Measurements from ENCODE around the gene TMEM39B. TPM values are rescaled to one million over a fixed set of nuclear protein-coding genes. Genes with fewer than 3 reads are reported as not detected.
"Not testable (repeated sequence)": the region's sequence is repeated elsewhere in the genome, so short reads cannot be mapped to it uniquely, and the experiment has no call there.

Gene TMEM39B
- total RNA-seq, 4 donors from 2014 or later, result 1.7 to 5.4 (median 2.9) TPM

- Histone ChIP-seq H3K27me3 (no peaks in the 10 kb centered on the region), H3K27ac (no peak overlapping the region), H3K9me3 (no peaks in the 10 kb centered on the region), H3K4me1 (peaks cover 8 to 84% (median 21%) of the 10 kb centered on the region in 3 donors), H3K4me3 (no peak overlapping the region), H3K36me3 (no peaks in the 10 kb centered on the region)
- no peak for ATAC-seq
- TF ChIP-seq POLR2AphosphoS5 (IDR thresholded peaks at IDR 0.05) (no peak), CTCF (IDR thresholded peaks at IDR 0.05) (no peak), EP300 (IDR thresholded peaks at IDR 0.05) (no peak), POLR2A (IDR thresholded peaks at IDR 0.05) (no peak)
- WGBS, 2 donors (ENCODE audit: low coverage in 1 of 2), result 22 to 54% methylated on average over 1 to 2 of the region's 2 CpGs
These were observed 41.7 kb downstream of the TMEM39B start for GRCh38 chr1:32114420-32114819.

GRCh38 chr1:32115496-32115895 lies 42.8 kb downstream of the TMEM39B start:
- Histone ChIP-seq H3K27ac (peak overlapping the region in 2 of 4 donors; percentile 1 to 50), H3K4me1 (peaks cover 2 to 83% (median 17%) of the 10 kb centered on the region in 3 donors)
- no peak for ATAC-seq

GRCh38 chr1:32116531-32116930 lies 43.8 kb downstream of the TMEM39B start:
- TF ChIP-seq POLR2AphosphoS5 (IDR thresholded peaks at IDR 0.05) (no peak), CTCF (IDR thresholded peaks at IDR 0.05) (no peak), POLR2A (IDR thresholded peaks at IDR 0.05) (no peak), EP300 (IDR thresholded peaks at IDR 0.05) (no peak)
- Histone ChIP-seq H3K4me1 (peaks cover 0 to 83% (median 10%) of the 10 kb centered on the region in 3 donors), H3K27ac (peak overlapping the region in 3 of 4 donors; percentile 49 to 57 (median 50))

More at GRCh38 chr1:32115496-32115895, 42.8 kb downstream of the TMEM39B start:
- 81 to 100% methylated on average over 1 to 5 of the region's 5 CpGs for WGBS, 2 donors (ENCODE audit: low coverage in 1 of 2)
- no peaks in the 10 kb centered on the region for H3K36me3 ChIP-seq
- TF ChIP-seq POLR2A (IDR thresholded peaks at IDR 0.05) (no peak), EP300 (IDR thresholded peaks at IDR 0.05) (no peak), POLR2AphosphoS5 (IDR thresholded peaks at IDR 0.05) (no peak), CTCF (IDR thresholded peaks at IDR 0.05) (no peak)
- no peaks in the 10 kb centered on the region for H3K27me3 ChIP-seq
- H3K4me3 ChIP-seq, result no peak overlapping the region
- no peaks in the 10 kb centered on the region for H3K9me3 ChIP-seq

GRCh38 chr1:32122151-32122550 lies 49.4 kb downstream of the TMEM39B start:
- no peaks in the 10 kb centered on the region for H3K36me3 ChIP-seq
- no peaks in the 10 kb centered on the region for H3K27me3 ChIP-seq
- no peak for ATAC-seq
- WGBS, 2 donors (ENCODE audit: low coverage in 1 of 2), result 27 to 40% methylated on average over 2 of the region's 5 CpGs
- no peak overlapping the region for H3K4me3 ChIP-seq
- H3K9me3 ChIP-seq, result no peaks in the 10 kb centered on the region
- TF ChIP-seq POLR2AphosphoS5 (IDR thresholded peaks at IDR 0.05) (no peak), CTCF (IDR thresholded peaks at IDR 0.05) (no peak), EP300 (IDR thresholded peaks at IDR 0.05) (no peak), POLR2A (IDR thresholded peaks at IDR 0.05) (no peak)
- peaks cover 0 to 66% (median 6%) of the 10 kb centered on the region in 3 donors for H3K4me1 ChIP-seq
- H3K27ac ChIP-seq, result no peak overlapping the region

More at GRCh38 chr1:32116531-32116930, 43.8 kb downstream of the TMEM39B start:
- Histone ChIP-seq H3K9me3 (no peaks in the 10 kb centered on the region), H3K36me3 (no peaks in the 10 kb centered on the region), H3K4me3 (no peak overlapping the region), H3K27me3 (no peaks in the 10 kb centered on the region)
- no peak for ATAC-seq
- 91 to 97% methylated on average over 4 of the region's 4 CpGs for WGBS, 2 donors (ENCODE audit: low coverage in 1 of 2)

- not testable (repeated sequence) for H3K4me3 ChIP-seq, H3K9me3 ChIP-seq, H3K27ac ChIP-seq, ATAC-seq, H3K36me3 ChIP-seq, H3K27me3 ChIP-seq
- WGBS, 2 donors (ENCODE audit: low coverage in 1 of 2), result no CpG with 5 or more reads among the region's 2 CpGs
- H3K4me1 ChIP-seq, result peaks cover 0 to 68% (median 6%) of the 10 kb centered on the region in 3 donors
These were observed 50.6 kb downstream of the TMEM39B start for GRCh38 chr1:32123361-32123760.

Data from gastroesophageal sphincter (tissue), 4 donors.